Psoas muscle (tissue), 8 donors: ENCODE data around the gene ADAMTS6. TPM values are rescaled to one million over a fixed set of nuclear protein-coding genes. Genes with fewer than 3 reads are reported as not detected.

Experiments
- ATAC-seq, 4 donors: fragments of 200-7000 bp; cut with Tn5 transposase; one replicate each; pipeline ENCODE4 v1.9.1; 2020; ENCODE audit warnings: moderate library complexity in 3 of 4, mild to moderate bottlenecking in 2 of 4
- DNase-seq, 2 donors: peaks; one replicate each; pipeline ENCODE4 v3.0.0-alpha.2; 2020
- H3K27ac ChIP-seq: fragments of 200-600 bp; one replicate; pipeline ENCODE4 v1.8.0; 2022
- H3K27me3 ChIP-seq, 3 donors: fragments of 200-600 bp in 1 of 3; one replicate each; pipeline versions ENCODE4 v1.6.1 to v1.8.0; 2013 to 2022; ENCODE audit warnings: low read length in 2 of 3, mild to moderate bottlenecking in 2 of 3, moderate library complexity in 1 of 3; ENCODE audit not compliant: insufficient read depth in 3 of 3
- H3K36me3 ChIP-seq, 2 donors: fragments of 200-600 bp in 1 of 2; one replicate each; pipeline versions ENCODE4 v1.6.1 to v1.8.0; 2013 to 2022; ENCODE audit warnings: low read depth in 1 of 2, mild to moderate bottlenecking in 1 of 2, moderate library complexity in 1 of 2; ENCODE audit not compliant: insufficient read depth in 1 of 2
- H3K4me1 ChIP-seq: fragments of 200-600 bp; one replicate; pipeline ENCODE4 v1.8.0; 2022
- H3K4me3 ChIP-seq: fragments of 200-600 bp; one replicate; pipeline ENCODE4 v1.8.0; 2022; ENCODE audit warnings: mild to moderate bottlenecking
- H3K9me3 ChIP-seq: fragments of 200-600 bp; one replicate; pipeline ENCODE4 v1.8.0; 2022
- CTCF ChIP-seq: fragments of 200-600 bp; IDR thresholded peaks from one replicate; pipeline ENCODE4 v1.8.0; 2022; ENCODE audit warnings: antibody characterized with exemption
- WGBS, 3 donors: extraction: QIAGEN DNeasy Blood & Tissue Kit; methylation state at CpG; one replicate each; pipeline versions ENCODE4 v1.1.6 to v1.1.7; 2013; 5-methylcytosine and 5-hydroxymethylcytosine counted together
- intact Hi-C, 2 donors: fragments of 100-400 bp; cut with DNase I; formaldehyde crosslinking; loops; one replicate each; pipeline versions ENCODE4 v1.11.0 to v1.14.2; 2022
- polyA plus RNA-seq, 3 donors: library from polyadenylated mRNA; stranded (reverse); fragments of 200-250 nt; gene quantifications; one replicate each; pipeline ENCODE4 v1.2.3, GENCODE V29; 2013
- total RNA-seq, 4 donors: library from RNA; stranded (reverse); fragmentation: NEBNext Ultra II Directional in 2 of 4; extraction: Animal tissue kit (Norgen Biotek cat#: 25700) in 2 of 4; gene quantifications; one replicate each; pipeline versions ENCODE4 v1.2.1 to v1.2.4, GENCODE V29; 2021 to 2023
- donor health status: healthy with polysubstance abuse.
- donor health status: DM: no; HTN: no; CAD: no; lungs with moderate emphysema.
- donor health status: Bipolar disorder and iron deficiency.
- donor health status: healthy.
- donor health status: DM: yes; HTN: yes; CAD: no.
- donor health status: DM: no; HTN: no; CAD: no.
- donor health status: DM: no; HTN: no; CAD: no.
- donor health status: DM: yes; HTN: yes; CAD: no.

Gene ADAMTS6
- total and polyA plus RNA-seq, 7 donors = 0.06 to 0.59 (median 0.24) TPM

- Histone ChIP-seq H3K27me3 (no peaks in the 10 kb centered on the region), H3K4me3 (no peak overlapping the region), H3K27ac (no peak overlapping the region), H3K9me3 (no peaks in the 10 kb centered on the region), H3K36me3 (no peaks in the 10 kb centered on the region), H3K4me1 (no peaks in the 10 kb centered on the region)
- TF ChIP-seq CTCF = no peak
- no peak for DNase-seq
- WGBS, 3 donors = 43 to 53% (median 48%) methylated on average over 6 of the region's 6 CpGs
- intact Hi-C loops = no loop called here
- ATAC-seq = no peak
Observed at GRCh38 chr5:65126542-65127069, 355.1 kb downstream of the ADAMTS6 start.

- Histone ChIP-seq H3K4me1 (no peaks in the 10 kb centered on the region), H3K27me3 (no peaks in the 10 kb centered on the region), H3K9me3 (no peaks in the 10 kb centered on the region), H3K4me3 (no peak overlapping the region), H3K27ac (no peak overlapping the region), H3K36me3 (no peaks in the 10 kb centered on the region)
- TF ChIP-seq CTCF = no peak
- ATAC-seq (no peak), DNase-seq (no peak)
- WGBS, 3 donors = 42 to 53% (median 46%) methylated on average over 16 of the region's 16 CpGs
- intact Hi-C loops = no loop called here
Observed at GRCh38 chr5:65125591-65126541, 355.9 kb downstream of the ADAMTS6 start.

GRCh38 chr5:65121880-65122436 lies 359.8 kb downstream of the ADAMTS6 start:
- no peaks in the 10 kb centered on the region for H3K9me3 ChIP-seq
- intact Hi-C loops = no loop called here
- ATAC-seq (no peak), DNase-seq (no peak)
- no peak overlapping the region for H3K4me3 ChIP-seq
- TF ChIP-seq CTCF = no peak
- H3K4me1 ChIP-seq = no peaks in the 10 kb centered on the region
- WGBS, 3 donors = 94 to 96% (median 95%) methylated on average over 10 of the region's 10 CpGs
- H3K27me3 ChIP-seq = no peaks in the 10 kb centered on the region
- no peak overlapping the region for H3K27ac ChIP-seq
- H3K36me3 ChIP-seq = no peaks in the 10 kb centered on the region

- Histone ChIP-seq H3K27ac (no peak overlapping the region), H3K9me3 (peaks cover 4% of the 10 kb centered on the region), H3K27me3 (no peaks in the 10 kb centered on the region), H3K36me3 (no peaks in the 10 kb centered on the region), H3K4me3 (no peak overlapping the region), H3K4me1 (no peaks in the 10 kb centered on the region)
- 36 to 41% (median 38%) methylated on average over 2 of the region's 2 CpGs for WGBS, 3 donors
- no peak for DNase-seq
- intact Hi-C loops = no loop called here
- no peak for ATAC-seq
- no peak for TF ChIP-seq CTCF
Observed at GRCh38 chr5:65120371-65120967, 361.3 kb downstream of the ADAMTS6 start.
